IMR-90 (cell line): ENCODE data around the gene SEC14L6. TPM values are rescaled to one million over a fixed set of nuclear protein-coding genes. Genes with fewer than 3 reads are reported as not detected.

Source experiments
- ATAC-seq: fragments of 200-7000 bp; cut with Tn5 transposase; 2 replicates; pipeline ENCODE4 v1.9.1; 2020; ENCODE audit warnings: low read depth, mild to moderate bottlenecking, moderate library complexity
- BruUV-seq: library from RNA; stranded (reverse); fragments of 400-500 nt; replicated peaks from 2 replicates; lab custom pipeline; 2021; lab: Mats Ljungman, UMichigan
- CTCF ChIA-PET: fragments of 300-600 bp; formaldehyde crosslinking; extraction: SDS; loops from one replicate; lab custom pipeline; 2021; ENCODE audit warnings: antibody characterized with exemption; lab: Yijun Ruan, JAX
- POLR2A ChIA-PET: fragments of 300-600 bp; sonication (Branson Sonifier 250); formaldehyde crosslinking; loops from one replicate; lab custom pipeline; 2022; ENCODE audit warnings: antibody characterized with exemption; ENCODE audit not compliant: unreplicated experiment; lab: Charles Lee
- DNase-seq: peaks from one replicate; pipeline ENCODE4 v3.0.0; 2013
- H2AFZ ChIP-seq: replicated peaks from 2 replicates; pipeline ENCODE3; 2013; ENCODE audit warnings: low read length, mild to moderate bottlenecking; ENCODE audit not compliant: poor library complexity
- H2AK5ac ChIP-seq: 2 replicates; pipeline ENCODE4 v1.6.1; 2013; ENCODE audit warnings: low read depth, low read length, inconsistent platforms
- H2AK9ac ChIP-seq: replicated peaks from 2 replicates; pipeline ENCODE3; 2013; ENCODE audit warnings: mild to moderate bottlenecking, low read depth, low read length, moderate library complexity; ENCODE audit not compliant: poor library complexity
- H2BK120ac ChIP-seq: 2 replicates; pipeline ENCODE4 v1.6.1; 2013; ENCODE audit warnings: low read depth, low read length, inconsistent platforms
- H2BK15ac ChIP-seq: 3 replicates; pipeline ENCODE4 v1.6.1; 2013; ENCODE audit warnings: low read depth, low read length, inconsistent platforms
- H2BK20ac ChIP-seq: 2 replicates; pipeline ENCODE4 v1.6.1; 2013; ENCODE audit warnings: low read depth, mild to moderate bottlenecking, inconsistent platforms, low read length, moderate library complexity
- H2BK5ac ChIP-seq: 2 replicates; pipeline ENCODE4 v1.6.1; 2013; ENCODE audit warnings: mild to moderate bottlenecking, low read depth, low read length, inconsistent platforms; ENCODE audit not compliant: poor library complexity, severe bottlenecking
- H3K14ac ChIP-seq: replicated peaks from 2 replicates; pipeline ENCODE4 v1.6.1; 2013; ENCODE audit warnings: low read depth, low read length, inconsistent platforms
- H3K18ac ChIP-seq: 2 replicates; pipeline ENCODE4 v1.6.1; 2013; ENCODE audit warnings: low read depth, low read length, control low read depth
- H3K23ac ChIP-seq: 2 replicates; pipeline ENCODE4 v1.6.1; 2013; ENCODE audit warnings: low read depth, low read length, inconsistent platforms
- H3K27ac ChIP-seq: 2 replicates; pipeline ENCODE4 v1.5.1; 2013; ENCODE audit warnings: mild to moderate bottlenecking, control low read depth, low read length; ENCODE audit not compliant: insufficient read depth
- H3K27me3 ChIP-seq: 2 replicates; pipeline ENCODE4 v1.6.1; 2013; ENCODE audit warnings: low read length; ENCODE audit not compliant: control insufficient read depth, insufficient read depth
- H3K36me3 ChIP-seq: 2 replicates; pipeline ENCODE4 v1.6.1; 2013; ENCODE audit warnings: low read length, mixed read lengths; ENCODE audit not compliant: control insufficient read depth, insufficient read depth
- H3K4ac ChIP-seq: 2 replicates; pipeline ENCODE4 v1.6.1; 2013; ENCODE audit warnings: low read depth, low read length, inconsistent platforms
- H3K4me1 ChIP-seq: 2 replicates; pipeline ENCODE4 v1.6.1; 2013; ENCODE audit warnings: low read length, mixed read lengths; ENCODE audit not compliant: control insufficient read depth, insufficient read depth
- H3K4me2 ChIP-seq: 2 replicates; pipeline ENCODE4 v1.6.1; 2013; ENCODE audit warnings: low read depth, mild to moderate bottlenecking, control low read depth, low read length, moderate library complexity
- H3K4me3 ChIP-seq: 2 replicates; pipeline ENCODE4 v1.5.1; 2013; ENCODE audit warnings: low read depth, mild to moderate bottlenecking, control low read depth, low read length, moderate library complexity; ENCODE audit not compliant: insufficient read depth
- H3K56ac ChIP-seq: 2 replicates; pipeline ENCODE4 v1.6.1; 2013; ENCODE audit warnings: low read length, inconsistent platforms; ENCODE audit not compliant: insufficient read depth; ENCODE audit errors: extremely low read depth
- H3K79me1 ChIP-seq, 2 experiments: 2 replicates each; pipeline ENCODE4 v1.6.1; 2013; ENCODE audit warnings: low read length in 2 of 2, inconsistent platforms in 1 of 2, low read depth in 1 of 2
- H3K9ac ChIP-seq: 2 replicates; pipeline ENCODE4 v1.6.1; 2013; ENCODE audit warnings: low read depth, low read length, control low read depth
- H3K9me1 ChIP-seq: 2 replicates; pipeline ENCODE4 v1.6.1; 2013; ENCODE audit warnings: low read length, inconsistent platforms; ENCODE audit not compliant: insufficient read depth
- H3K9me3 ChIP-seq: 2 replicates; pipeline ENCODE4 v1.6.1; 2013; ENCODE audit warnings: low read length; ENCODE audit not compliant: control insufficient read depth, insufficient read depth
- H4K20me1 ChIP-seq: 2 replicates; pipeline ENCODE4 v1.6.1; 2013; ENCODE audit warnings: low read length, inconsistent platforms; ENCODE audit not compliant: insufficient read depth
- H4K5ac ChIP-seq: 2 replicates; pipeline ENCODE4 v1.6.1; 2013; ENCODE audit warnings: mild to moderate bottlenecking, low read depth, low read length, control low read depth
- H4K8ac ChIP-seq, 2 experiments: 2 replicates each; pipeline ENCODE4 v1.6.1; 2013; ENCODE audit warnings: low read depth in 2 of 2, low read length in 2 of 2, control low read depth in 1 of 2, inconsistent platforms in 1 of 2
- H4K91ac ChIP-seq: 2 replicates; pipeline ENCODE4 v1.6.1; 2013; ENCODE audit warnings: low read depth, low read length, inconsistent platforms; ENCODE audit not compliant: insufficient read depth
- BHLHE40 ChIP-seq: fragments of 150-350 bp; IDR thresholded peaks from 2 replicates; pipeline ENCODE4 v1.6.1; 2016; ENCODE audit warnings: mild to moderate bottlenecking, low read depth, low read length
- CTCF ChIP-seq: conservative IDR thresholded peaks from 2 replicates; pipeline ENCODE4 v1.5.1; 2012; ENCODE audit warnings: mild to moderate bottlenecking, low read depth, low read length, improper control_type of control experiment
- FOS ChIP-seq: fragments of 150-350 bp; IDR thresholded peaks from 2 replicates; pipeline ENCODE4 v1.6.1; 2016; ENCODE audit warnings: low read depth, low read length
- MXI1 ChIP-seq: IDR thresholded peaks from 2 replicates; pipeline ENCODE4 v1.6.1; 2012; ENCODE audit warnings: low read depth, mild to moderate bottlenecking, low read length, moderate library complexity, borderline replicate concordance
- RCOR1 ChIP-seq: IDR thresholded peaks from 2 replicates; pipeline ENCODE4 v1.6.1; 2012; ENCODE audit warnings: mild to moderate bottlenecking, low read length, improper control_type of control experiment; ENCODE audit not compliant: insufficient replicate concordance
- WGBS, 2 experiments: methylation state at CpG; one replicate each; pipeline versions ENCODE4 v1.1.5 to v1.1.7; 2013; ENCODE audit warnings: missing lambda C conversion rate in 2 of 2; ENCODE audit not compliant: insufficient read length in 1 of 2; ENCODE audit errors: extremely low coverage in 2 of 2; 5-methylcytosine and 5-hydroxymethylcytosine counted together
- dilution Hi-C: fragments of 300-500 bp; cut with HindIII; formaldehyde crosslinking; loops from one replicate; pipeline ENCODE4 v1.14.3; 2018; ENCODE audit warnings: low sequenced_read_pairs; ENCODE audit not compliant: unreplicated experiment
- in situ Hi-C: fragments of 300-500 bp; cut with MboI; formaldehyde crosslinking; loops from 3 replicates; pipeline ENCODE4 v1.14.3; 2019; ENCODE audit warnings: low sequenced_read_pairs, inconsistent platforms, mixed read lengths
- intact Hi-C: fragments of 100-400 bp; cut with micrococcal nuclease; formaldehyde crosslinking; loops from 2 replicates; pipeline ENCODE4 v1.10.0; 2022
- polyA plus RNA-seq, 3 experiments: library from polyadenylated mRNA; depleted of rRNA; stranded (reverse); fragments of >200 nt; gene quantifications; 2 replicates each; pipeline ENCODE4 v1.2.3, GENCODE V29; 2012; ENCODE audit warnings: low replicate concordance in 1 of 3
- total RNA-seq: library from RNA; depleted of rRNA; stranded (reverse); fragments of >200 nt; gene quantifications from 2 replicates; pipeline ENCODE4 v1.2.3, GENCODE V29; 2012
- TF ChIP-seq, protein P1 (sequence below): fragments of 150-350 bp; IDR thresholded peaks from 2 replicates; pipeline ENCODE4 v1.6.1; 2016; ENCODE audit warnings: low read depth, mild to moderate bottlenecking, low read length, moderate library complexity, borderline replicate concordance

The SEC14L6 gene
- total and polyA plus RNA-seq, 2 of the 4 experiments (the other 2 are of a cell fraction), result 0.09 TPM; not detected in 1

DNA sequence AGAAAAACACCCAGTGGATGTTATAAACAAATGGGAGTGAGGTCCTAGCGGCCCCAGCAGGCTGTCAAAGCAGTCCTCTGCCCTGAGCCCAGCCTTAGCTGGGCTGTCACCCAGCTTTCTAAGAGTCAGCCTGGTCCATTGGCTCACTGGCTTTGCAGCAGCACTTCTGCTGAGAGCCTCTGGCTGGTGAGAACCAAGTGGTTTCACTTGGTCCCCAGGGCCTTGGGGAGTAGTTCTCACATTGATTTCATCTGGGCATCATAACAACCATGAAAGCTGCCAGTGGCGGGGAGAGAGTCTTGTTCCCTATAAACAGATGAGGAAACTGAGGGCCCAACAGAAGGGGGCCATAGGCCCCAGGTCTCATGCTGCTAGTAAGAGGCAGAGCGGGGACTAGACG is 11.4 kb downstream of the SEC14L6 start:
- Histone ChIP-seq H3K79me1 (no peaks in the 10 kb centered on the region), H3K4ac (no peak overlapping the region), H3K23ac (no peak overlapping the region), H3K9me3 (no peaks in the 10 kb centered on the region), H3K9me1 (no peaks in the 10 kb centered on the region), H3K27me3 (peaks cover 15% of the 10 kb centered on the region), H2AK9ac (no peak overlapping the region), H3K27ac (no peak overlapping the region), H3K36me3 (no peaks in the 10 kb centered on the region), H4K8ac (no peak overlapping the region), H2BK20ac (no peak overlapping the region), H4K20me1 (no peaks in the 10 kb centered on the region), H2BK120ac (no peak overlapping the region), H2AK5ac (no peak overlapping the region), H2BK15ac (no peak overlapping the region), H3K18ac (no peak overlapping the region), H2BK5ac (no peak overlapping the region), H3K4me3 (no peak overlapping the region), H3K14ac (no peak overlapping the region), H4K91ac (no peak overlapping the region), H2AFZ (no peak overlapping the region), H3K56ac (no peak overlapping the region), H3K9ac (no peak overlapping the region), H3K4me2 (no peak overlapping the region), H3K4me1 (no peaks in the 10 kb centered on the region), H4K5ac (no peak overlapping the region)
- ChIA-PET POLR2A (no interaction called here), CTCF (no interaction called here)
- DNase-seq (no peak), ATAC-seq (no peak)
- intact Hi-C loops (no loop called here), dilution Hi-C loops (no loop called here), in situ Hi-C loops (no loop called here)
- 60% methylated on average over 1 of the region's 4 CpGs; no CpG with 5 or more reads in 1 of the 2 experiments for WGBS, 2 experiments
- TF ChIP-seq RCOR1 (no peak), CTCF (no peak), MXI1 (no peak), BHLHE40 (no peak), FOS (no peak)
- TF ChIP-seq, protein P1, sequence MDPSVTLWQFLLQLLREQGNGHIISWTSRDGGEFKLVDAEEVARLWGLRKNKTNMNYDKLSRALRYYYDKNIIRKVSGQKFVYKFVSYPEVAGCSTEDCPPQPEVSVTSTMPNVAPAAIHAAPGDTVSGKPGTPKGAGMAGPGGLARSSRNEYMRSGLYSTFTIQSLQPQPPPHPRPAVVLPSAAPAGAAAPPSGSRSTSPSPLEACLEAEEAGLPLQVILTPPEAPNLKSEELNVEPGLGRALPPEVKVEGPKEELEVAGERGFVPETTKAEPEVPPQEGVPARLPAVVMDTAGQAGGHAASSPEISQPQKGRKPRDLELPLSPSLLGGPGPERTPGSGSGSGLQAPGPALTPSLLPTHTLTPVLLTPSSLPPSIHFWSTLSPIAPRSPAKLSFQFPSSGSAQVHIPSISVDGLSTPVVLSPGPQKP, result no peak
- BruUV-seq, result no TSS peak
